Stimulated activated CD4-positive, alpha-beta T cell treated with anti-CD3 and anti-CD28 coated beads, Interleukin-4, amount 100 ng/mL, for 48 hours (primary cell): ENCODE measurements around the gene PPEF1.
"Not testable (repeated sequence)": the region's sequence is repeated elsewhere in the genome, so short reads cannot be mapped to it uniquely, and the experiment has no call there.

ENCODE experiments used
- DNase-seq, 2 donors: peaks; one replicate each; pipeline ENCODE4 v3.0.0-alpha.2; 2020; ENCODE audit warnings: low read depth in 2 of 2

Gene PPEF1

GRCh38 chrX:18702362-18703195 lies 4.9 kb upstream of the PPEF1 start:
- DNase-seq = no peak

- no peak for DNase-seq
Measured at GRCh38 chrX:18709833-18710232, 2.4 kb downstream of the PPEF1 start.

- DNase-seq = no peak
Measured at GRCh38 chrX:18714910-18715309, 7.5 kb downstream of the PPEF1 start.

DNA sequence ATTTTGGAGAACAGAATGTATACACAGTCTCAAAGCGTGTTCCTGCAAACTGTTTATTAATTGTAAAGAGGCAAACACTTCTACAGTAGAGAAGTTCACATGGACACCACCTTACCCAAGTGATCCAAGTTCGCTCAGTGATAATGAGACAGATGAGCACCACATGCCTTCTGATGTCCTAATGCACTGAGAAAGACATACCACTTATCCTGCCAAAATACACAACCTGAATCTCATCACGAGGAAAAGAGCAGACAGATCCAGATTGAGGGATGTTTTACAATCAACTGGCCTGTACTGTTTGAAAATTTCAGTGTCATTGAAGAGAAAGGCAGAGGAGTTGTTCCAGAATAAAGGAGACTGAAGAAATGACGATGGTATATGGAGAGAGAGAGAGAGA lies 12.4 kb downstream of the PPEF1 start:
- no peak for DNase-seq

DNA sequence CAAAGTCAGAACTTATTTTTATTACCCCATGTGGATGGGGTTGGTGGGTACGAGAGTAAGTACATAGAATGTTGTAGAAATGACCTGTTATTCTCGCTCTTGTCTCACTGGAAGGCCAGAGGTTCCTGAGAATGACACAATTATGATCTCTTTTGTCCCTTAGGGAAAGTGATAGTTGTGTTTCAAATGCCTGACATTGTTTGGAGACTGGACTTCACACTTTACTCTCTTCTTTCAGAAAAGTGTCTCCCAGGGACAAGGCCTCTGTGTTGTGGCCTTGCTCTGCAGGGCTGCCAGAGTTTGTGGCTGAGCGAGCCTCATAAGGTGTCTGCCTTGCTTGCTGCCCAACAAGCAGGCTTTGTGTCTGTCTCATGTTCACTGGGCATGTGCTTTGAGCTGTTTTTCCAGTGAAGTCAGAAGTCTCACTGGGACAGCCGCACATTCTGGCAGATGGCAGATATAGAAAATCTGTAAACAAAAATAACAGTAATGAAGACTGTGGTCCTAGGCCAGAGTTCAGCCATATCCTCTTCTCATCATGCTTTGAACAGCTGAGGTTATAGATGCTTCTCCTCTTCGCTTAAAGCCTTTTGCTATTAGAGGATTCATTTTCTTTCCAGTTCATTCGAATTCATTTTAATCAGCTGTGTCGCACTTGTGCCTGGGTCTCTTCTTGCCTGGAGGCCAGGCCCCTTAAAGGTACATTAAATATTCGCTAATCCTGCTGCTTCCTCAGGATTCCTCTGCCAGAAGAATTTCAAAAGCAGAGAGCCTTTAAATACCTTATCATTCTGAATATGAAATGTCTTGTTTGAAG lies 14.4 kb downstream of the PPEF1 start:
- no peak for DNase-seq

DNA sequence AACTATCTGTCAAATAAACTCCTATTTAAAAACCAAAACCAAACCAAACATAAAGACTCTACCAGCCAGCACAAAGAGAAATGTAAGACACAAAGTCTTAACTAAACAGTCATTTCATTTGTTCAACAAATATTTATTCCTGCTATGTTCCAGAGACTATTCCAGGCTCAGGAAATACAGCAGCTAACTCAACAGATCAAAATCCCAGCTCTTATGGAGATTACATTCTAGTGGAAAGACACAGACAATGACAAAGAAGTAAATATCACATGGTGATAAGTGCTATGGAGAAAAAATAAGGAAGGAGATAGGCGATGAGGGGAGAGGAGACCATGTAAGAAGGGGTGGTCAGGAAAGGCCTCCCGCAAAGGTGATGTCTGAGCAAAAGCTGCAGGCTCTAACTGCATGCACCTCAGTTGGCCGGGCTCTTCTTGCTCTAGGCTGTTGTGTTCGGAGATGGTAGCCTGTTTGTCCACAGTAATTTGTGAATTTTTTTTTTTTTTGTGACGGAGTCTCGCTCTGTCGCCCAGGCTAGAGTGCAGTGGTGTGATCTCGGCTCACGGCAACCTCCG lies 15.1 kb downstream of the PPEF1 start:
- DNase-seq = no peak

- DNase-seq = no peak
Measured at GRCh38 chrX:18725310-18725943, 18.0 kb downstream of the PPEF1 start.

DNA sequence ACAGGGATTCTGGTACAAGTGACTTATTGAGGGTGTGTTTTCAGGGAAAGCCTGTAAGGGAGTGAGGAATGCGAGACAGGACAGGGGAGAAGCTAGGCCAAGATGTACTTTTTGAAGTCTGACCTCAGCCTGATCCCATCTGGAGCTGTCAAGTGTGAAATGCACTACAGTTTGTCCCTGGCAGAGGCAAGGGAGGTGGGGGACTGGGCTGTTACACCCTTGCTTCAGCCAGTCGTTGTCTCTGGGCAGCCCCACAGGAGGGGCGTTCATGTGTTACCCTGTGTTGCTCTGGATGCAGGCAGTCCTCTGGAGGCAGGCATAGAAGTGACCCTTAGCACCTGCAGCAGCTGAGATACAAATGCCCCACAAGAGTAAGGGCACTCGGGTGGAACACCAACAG lies 25.8 kb downstream of the PPEF1 start:
- no peak for DNase-seq

- DNase-seq = not testable (repeated sequence)
Measured at GRCh38 chrX:18739609-18740008, 32.2 kb downstream of the PPEF1 start.

DNA sequence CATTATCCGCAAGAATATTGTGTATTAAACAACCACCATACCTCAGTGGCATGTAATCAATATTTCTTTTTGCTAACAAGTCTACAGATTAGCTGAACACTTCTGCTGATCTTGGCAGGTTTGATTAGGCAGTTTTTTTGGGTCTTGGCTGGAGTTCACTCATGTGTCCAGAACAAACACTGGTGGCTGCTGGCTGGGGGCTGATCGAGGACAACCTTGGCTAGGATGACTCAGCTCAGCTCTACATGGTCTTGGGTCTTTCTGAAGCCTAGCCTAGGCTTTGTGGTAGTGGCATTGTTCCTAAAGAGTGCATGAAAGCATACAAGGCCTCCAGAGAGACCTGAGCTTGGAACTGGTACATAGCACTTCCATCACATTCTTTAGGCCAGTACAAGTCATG lies 41.1 kb downstream of the PPEF1 start:
- DNase-seq = no peak

DNA sequence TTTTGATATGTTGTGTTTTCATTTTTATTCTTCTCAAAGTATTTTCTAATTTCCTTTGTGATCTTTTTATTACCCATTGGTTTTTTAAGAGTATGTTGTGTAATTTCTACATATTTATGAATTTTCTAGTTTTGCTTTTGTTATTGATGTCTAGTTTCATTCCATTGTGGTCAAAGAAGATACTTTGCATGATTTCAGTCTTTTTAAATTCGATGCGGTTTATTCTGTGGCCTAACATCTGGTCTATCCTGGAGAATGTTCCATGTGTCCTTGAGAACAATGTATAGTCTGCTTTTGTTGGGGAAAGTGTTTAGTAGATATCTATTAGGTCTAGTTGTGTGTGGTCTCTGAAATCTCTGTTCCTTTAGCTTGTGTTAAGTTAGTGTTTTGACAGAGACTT lies 46.2 kb downstream of the PPEF1 start:
- no peak for DNase-seq

DNA sequence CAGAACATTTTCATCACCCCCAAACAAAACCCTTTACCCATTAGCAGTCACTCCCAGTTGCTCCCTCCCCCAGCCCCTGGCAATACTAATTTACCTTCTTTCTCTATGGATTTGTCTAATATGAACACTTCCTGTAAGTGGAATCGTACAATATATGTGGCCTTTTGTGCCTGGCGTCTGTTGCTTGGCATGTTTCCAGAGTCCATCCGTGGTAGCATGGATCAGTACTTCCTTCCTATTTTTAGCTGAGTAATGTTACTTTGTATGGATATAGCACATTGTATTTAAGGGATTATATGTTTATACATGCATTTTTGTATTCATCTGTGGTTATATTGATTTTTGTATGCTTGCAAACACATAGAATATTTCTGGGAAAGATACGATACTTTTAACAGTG lies 48.2 kb downstream of the PPEF1 start:
- no peak for DNase-seq

DNA sequence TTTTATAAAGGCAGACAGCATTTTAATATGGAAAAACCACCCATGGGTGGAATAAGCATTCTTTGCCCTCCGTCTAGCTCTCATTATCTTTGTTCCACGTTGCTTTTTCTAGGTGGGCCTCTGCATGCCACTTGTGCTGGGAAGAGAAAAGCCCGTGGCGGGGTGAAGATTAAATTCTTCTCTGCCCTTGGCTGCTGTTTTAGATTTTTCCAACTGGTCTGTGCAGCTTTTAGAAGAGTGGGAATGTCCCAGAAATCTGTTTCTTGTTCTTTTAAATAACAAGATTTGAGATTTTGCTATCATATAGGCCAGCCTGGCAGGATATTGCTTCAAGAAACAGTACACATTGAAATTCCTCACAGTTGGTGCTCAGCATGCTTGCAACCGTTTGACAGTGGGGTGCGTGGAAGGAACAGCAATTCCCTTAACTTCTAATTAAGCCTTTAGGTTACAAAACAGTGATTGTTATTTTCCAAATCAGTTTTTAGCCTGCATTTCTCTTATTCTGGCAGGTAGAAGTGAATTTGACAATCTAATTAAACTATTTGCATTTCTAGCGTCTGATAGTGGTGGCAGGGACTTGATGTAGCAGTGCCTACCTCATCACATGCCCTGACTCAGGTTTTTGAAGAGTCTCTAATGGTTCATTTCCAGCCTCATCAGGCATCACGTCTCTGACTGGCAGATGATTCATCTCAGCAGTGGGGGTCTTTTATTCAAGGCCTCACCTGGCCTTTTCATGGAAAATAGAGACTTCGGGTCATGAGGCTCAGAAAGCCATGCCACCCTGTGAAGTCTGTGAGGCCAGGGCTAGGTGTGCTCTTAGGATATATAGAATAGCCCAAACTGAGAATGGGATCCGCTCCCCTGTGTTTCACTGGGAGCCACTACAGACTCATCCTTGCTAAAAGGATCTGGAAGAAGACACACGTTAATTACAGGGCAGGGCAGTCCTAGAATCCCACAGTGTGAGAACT lies 50.8 kb downstream of the PPEF1 start:
- no peak for DNase-seq

- no peak for DNase-seq
Measured at GRCh38 chrX:18761750-18762149, 54.3 kb downstream of the PPEF1 start.

DNA sequence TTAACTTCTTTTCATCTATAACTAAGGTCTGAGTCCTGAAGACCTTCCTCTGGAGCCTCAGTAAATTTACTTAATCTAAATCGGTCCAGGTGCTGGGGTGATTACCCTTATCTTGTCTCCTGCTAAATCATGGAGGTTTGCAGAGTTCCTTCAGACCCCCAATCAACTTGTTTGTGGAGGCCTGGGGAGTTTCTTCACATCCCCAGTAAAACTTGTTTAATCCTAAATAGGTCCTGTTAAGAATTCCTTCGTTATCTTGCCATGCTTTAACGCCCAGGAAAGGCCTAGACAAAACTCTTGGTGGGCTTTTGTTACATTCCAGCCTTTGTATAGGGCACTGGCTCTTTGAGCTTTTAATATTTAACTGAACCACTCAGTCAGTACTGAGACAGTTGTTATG lies 55.7 kb downstream of the PPEF1 start:
- not testable (repeated sequence) for DNase-seq

- no peak for DNase-seq
Measured at GRCh38 chrX:18769364-18769763, 61.9 kb downstream of the PPEF1 start.

DNA sequence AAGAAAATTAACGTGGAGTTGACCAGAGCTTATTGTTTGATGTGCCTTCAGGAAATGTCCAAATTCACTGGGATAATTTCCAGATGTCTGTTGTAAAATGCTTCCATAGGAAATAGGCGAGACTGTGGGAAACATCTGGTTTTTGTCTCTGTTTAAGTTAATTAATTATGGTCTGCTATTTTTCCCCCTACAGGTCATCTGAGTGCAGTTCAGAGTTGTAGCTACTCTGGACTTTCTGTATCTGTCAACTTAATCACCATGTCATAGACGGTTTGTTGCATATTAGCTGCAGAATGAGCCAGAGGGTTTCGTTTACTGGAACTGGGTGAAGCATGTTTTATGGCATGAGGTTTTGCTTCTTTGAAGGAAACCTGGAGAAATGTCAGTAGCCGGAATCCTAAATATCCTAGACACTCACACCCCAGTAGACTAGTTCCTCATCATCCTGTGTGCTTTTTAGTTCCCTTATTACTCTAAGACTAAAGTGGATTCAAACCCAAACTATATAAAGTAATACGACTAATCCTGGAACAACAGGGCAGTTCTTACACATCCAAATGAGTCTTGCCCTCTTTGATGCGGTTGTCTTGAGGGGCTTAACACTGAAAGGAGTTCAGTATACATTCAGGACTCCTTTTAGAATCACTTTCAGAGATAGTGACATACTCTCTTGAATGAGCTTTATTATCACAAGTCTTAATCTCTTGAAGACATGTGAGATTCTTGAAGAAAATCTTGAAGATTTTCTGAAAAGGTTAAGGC lies 62.5 kb downstream of the PPEF1 start:
- DNase-seq = no peak

DNA sequence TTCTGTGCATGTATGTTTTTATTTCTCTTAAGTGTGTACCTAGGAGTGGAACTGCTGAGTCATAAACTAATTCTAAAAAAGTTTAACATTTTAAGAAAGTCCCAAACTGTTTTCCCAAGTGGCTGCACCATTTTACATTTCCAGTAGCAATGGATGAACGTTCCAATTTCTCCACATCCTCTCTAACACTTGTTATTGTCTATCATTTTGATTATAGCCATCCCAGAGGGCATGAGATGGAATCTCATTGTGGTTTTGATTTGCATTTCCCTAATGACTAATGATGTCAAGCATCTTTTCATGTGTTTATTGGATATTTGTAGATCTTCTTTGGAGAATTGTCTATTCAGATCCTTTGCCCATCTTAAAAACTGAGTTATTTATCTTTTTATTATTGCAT lies 82.5 kb downstream of the PPEF1 start:
- DNase-seq = no peak

GRCh38 chrX:18792828-18793227 lies 85.4 kb downstream of the PPEF1 start:
- no peak for DNase-seq

DNA sequence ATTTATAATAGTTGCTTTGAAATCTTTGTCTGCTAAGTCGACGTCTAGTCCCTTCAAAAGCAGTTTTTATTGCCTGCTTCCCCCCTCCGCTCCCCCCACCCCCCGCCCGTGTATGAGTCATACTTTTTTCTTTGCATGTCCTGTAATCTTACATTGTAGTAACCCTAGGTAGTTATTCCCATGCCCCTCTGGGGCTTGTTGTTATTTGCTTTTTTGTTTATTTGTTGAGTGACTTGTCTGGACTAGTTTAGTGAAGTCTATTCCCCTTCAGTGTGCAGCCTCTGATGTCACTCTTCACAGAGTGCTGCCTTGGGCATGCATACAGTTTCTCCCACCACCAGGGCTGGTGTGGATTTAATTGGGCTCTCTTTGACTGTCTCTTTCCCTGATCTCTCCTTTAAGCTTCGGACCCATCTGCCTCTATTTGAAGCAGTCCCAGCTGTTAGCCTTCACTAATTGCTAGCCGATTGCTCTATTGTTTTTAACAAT lies 86.2 kb downstream of the PPEF1 start:
- no peak for DNase-seq
